Spinal cord (tissue), 10 donors: ENCODE results near the gene RHOJ. TPM values are rescaled to one million over a fixed set of nuclear protein-coding genes. Genes with fewer than 3 reads are reported as not detected.
"Not testable (repeated sequence)": the region's sequence is repeated elsewhere in the genome, so short reads cannot be mapped to it uniquely, and the experiment has no call there.

Experiments
- DNase-seq, 6 donors: peaks; one replicate each; pipeline versions ENCODE4 v3.0.0 to v3.0.0-alpha.2; 2013 to 2015; ENCODE audit warnings: low spot score in 6 of 6, low read depth in 4 of 6
- H3K27ac ChIP-seq: one replicate; pipeline ENCODE4 v1.5.1; 2013; ENCODE audit warnings: low read depth, low read length, control low read depth
- H3K27me3 ChIP-seq: one replicate; pipeline ENCODE4 v1.6.1; 2013; ENCODE audit warnings: low read length; ENCODE audit not compliant: control insufficient read depth, insufficient read depth
- H3K36me3 ChIP-seq: one replicate; pipeline ENCODE4 v1.6.1; 2013; ENCODE audit warnings: low read length; ENCODE audit not compliant: control insufficient read depth, insufficient read depth
- H3K4me1 ChIP-seq: one replicate; pipeline ENCODE4 v1.6.1; 2013; ENCODE audit warnings: low read length; ENCODE audit not compliant: control insufficient read depth, insufficient read depth
- H3K4me3 ChIP-seq: one replicate; pipeline ENCODE4 v1.5.1; 2013; ENCODE audit warnings: low read depth, low read length, control low read depth
- H3K9me3 ChIP-seq: one replicate; pipeline ENCODE4 v1.6.1; 2013; ENCODE audit warnings: low read length; ENCODE audit not compliant: control insufficient read depth, insufficient read depth
- WGBS: methylation state at CpG from one replicate; pipeline ENCODE4 v1.1.5; 2013; ENCODE audit warnings: missing lambda C conversion rate; ENCODE audit not compliant: insufficient coverage; 5-methylcytosine and 5-hydroxymethylcytosine counted together
- long read RNA-seq, 4 donors: transcript quantifications; one replicate each; lab custom pipeline, GENCODE V29; 2026
- polyA plus RNA-seq, 2 donors: library from polyadenylated mRNA; unstranded; fragments of 120-200 nt; gene quantifications; one replicate each; pipeline ENCODE4 v1.2.1, GENCODE V29; 2013; ENCODE audit not compliant: insufficient read length in 2 of 2
- total RNA-seq, 2 donors: library from RNA; depleted of rRNA in 1 of 2; stranded (reverse); fragments of 120-200 nt in 1 of 2; fragments of >200 nt in 1 of 2; gene quantifications; one replicate each; pipeline versions ENCODE4 v1.2.3 to v1.2.4, GENCODE V29; 2013 to 2014
- donor health status: healthy.

Gene RHOJ
- total RNA-seq (10 to 100 TPM; 11.9 to 18.6 TPM), polyA plus RNA-seq (10 to 100 TPM; 25.3 to 29.6 TPM)
- long read RNA-seq, donor 1, transcript RHOJ-201 (5 exons, 3,302 nt): major isoform, 18 of 18 reads
- long read RNA-seq, donor 1, partial matches to known transcripts: 0 of 18 reads
- long read RNA-seq, donor 1, other reads (novel, unspliced or antisense): 0 of 18 reads
- long read RNA-seq, donor 2, partial matches to known transcripts: 0 of 2 reads
- long read RNA-seq, donor 2, other reads (novel, unspliced or antisense): 0 of 2 reads
- long read RNA-seq, donor 3, transcript RHOJ-201 (5 exons, 3,302 nt): major isoform, 5 of 6 reads
- long read RNA-seq, donor 3, partial matches to known transcripts: 0 of 6 reads
- long read RNA-seq, donor 3, other reads (novel, unspliced or antisense): 0 of 6 reads
- long read RNA-seq, donor 4, transcript RHOJ-201 (5 exons, 3,302 nt): major isoform, 18 of 20 reads
- long read RNA-seq, donor 4, partial matches to known transcripts: 0 of 20 reads
- long read RNA-seq, donor 4, other reads (novel, unspliced or antisense): 0 of 20 reads

DNA sequence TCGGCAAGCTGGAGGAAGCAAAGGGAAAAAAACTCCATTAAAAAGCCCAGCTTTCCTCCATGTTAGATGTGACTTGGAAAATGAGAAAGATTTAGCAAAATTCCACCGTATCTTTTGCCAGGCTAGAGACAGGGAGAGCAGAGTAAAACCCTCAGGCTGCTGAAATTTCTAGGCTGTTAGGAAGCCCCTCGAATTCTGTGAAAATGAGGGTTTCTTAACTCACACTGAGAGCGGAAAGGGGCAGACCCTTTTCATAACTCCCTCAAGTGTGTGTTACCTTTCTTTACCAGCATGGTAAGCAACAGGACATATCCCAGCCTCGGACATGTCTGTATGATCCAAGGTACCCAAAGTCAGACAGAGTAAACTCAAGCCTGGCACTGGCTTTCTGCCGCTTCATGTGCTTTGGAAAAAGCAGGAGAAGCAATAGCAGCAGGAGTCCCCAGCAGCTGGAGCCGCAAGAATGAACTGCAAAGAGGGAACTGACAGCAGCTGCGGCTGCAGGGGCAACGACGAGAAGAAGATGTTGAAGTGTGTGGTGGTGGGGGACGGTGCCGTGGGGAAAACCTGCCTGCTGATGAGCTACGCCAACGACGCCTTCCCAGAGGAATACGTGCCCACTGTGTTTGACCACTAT lies at the start of gene RHOJ:
RHOJ (plus strand) TSS at position 37 of the 637 bp plus-strand sequence; CDS start at position 464, 427 bp downstream.
- Histone ChIP-seq H3K4me3 (peak within 1 kb of the TSS; percentile 69), H3K9me3 (no peaks in the 10 kb centered on the region), H3K36me3 (no peaks in the 10 kb centered on the region), H3K27ac (peak within 1 kb of the TSS; percentile 99), H3K4me1 (peaks cover 4% of the 10 kb centered on the region), H3K27me3 (no peaks in the 10 kb centered on the region)
- WGBS: under 1% methylated on average over 13 of the region's 16 CpGs
- DNase-seq: peak; percentile 29 to 88 (median 64)

DNA sequence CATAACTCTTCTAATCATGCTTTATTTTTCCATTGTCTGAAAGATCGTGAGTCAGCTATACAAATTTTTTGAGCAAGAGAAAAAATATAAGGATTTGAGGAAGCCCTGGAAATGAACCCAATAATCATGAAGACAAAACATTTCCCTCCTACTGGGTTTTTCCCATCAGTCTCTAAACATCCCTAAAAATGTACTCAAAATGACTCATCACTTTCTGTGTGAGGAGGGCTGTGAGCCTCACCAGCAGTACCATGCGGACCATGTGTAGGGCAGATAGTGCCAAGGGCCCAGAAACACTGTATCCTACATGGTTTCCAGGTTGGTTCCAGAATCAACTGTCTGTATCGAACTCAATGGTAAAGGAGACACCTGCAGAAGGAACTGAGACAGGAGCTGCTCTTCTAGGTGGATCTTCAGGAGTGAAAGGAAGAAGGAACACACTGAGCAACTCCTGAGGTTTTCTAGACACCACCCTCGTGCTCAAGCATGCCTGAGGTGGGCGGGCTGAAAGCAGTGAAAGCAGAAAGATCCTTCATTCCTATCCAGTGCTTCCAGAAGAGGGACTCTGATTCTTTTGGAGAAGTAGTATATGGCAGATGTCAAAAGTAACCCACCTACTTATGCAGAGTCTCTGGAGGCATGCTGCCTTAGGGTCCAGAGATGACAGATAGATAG lies 48.6 kb upstream of the RHOJ start:
- WGBS: 76% methylated on average over 3 of the region's 5 CpGs
- no peak for DNase-seq

DNA sequence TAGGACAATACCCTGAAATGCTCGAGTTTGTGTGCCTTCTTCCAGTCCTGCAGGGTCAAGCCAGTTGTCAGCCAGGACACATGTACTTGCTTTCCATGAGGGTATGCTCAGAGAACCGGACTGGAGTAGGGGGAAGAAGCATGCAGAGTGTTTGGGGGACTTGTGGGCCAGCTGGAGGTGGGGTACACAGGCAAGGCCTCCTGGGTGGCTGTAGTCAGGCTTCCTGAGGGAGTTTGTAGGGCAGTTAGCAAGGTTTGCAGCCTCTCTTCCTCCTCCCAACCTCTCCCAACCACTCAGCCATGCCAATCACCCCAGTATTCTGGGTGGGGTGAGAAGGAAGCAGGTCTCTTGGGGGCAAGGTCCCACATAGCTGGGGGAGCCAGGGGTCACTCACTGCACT lies 47.0 kb upstream of the RHOJ start:
- no peaks in the 10 kb centered on the region for H3K9me3 ChIP-seq
- no peaks in the 10 kb centered on the region for H3K27me3 ChIP-seq
- H3K4me1 ChIP-seq: no peaks in the 10 kb centered on the region
- WGBS: 83% methylated on average over 2 of the region's 2 CpGs
- no peak overlapping the region for H3K4me3 ChIP-seq
- no peak overlapping the region for H3K27ac ChIP-seq
- DNase-seq: no peak
- H3K36me3 ChIP-seq: no peaks in the 10 kb centered on the region

More for the DNA sequence above, 48.6 kb upstream of the RHOJ start:
- no peaks in the 10 kb centered on the region for H3K4me1 ChIP-seq
- H3K4me3 ChIP-seq: no peak overlapping the region
- no peaks in the 10 kb centered on the region for H3K27me3 ChIP-seq
- no peaks in the 10 kb centered on the region for H3K36me3 ChIP-seq
- H3K9me3 ChIP-seq: no peaks in the 10 kb centered on the region
- no peak overlapping the region for H3K27ac ChIP-seq

DNA sequence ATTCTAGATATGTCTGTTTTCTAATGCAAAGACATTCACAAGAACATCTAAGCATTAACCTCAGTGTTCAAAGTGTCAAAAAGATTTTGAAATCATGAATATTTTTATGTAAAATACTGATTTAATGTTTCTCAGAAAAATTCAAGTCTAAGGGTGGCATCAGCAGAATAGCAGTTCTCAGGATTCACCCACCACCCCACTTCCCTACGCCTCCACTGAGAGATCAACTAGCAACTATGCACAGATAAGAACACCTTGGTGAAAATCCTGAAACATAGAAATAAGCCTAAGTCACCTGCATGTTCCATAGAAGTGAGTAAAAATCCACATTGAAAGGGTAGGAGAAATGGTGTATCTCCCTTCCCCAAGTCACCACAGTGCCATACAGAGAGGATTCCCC lies 40.9 kb upstream of the RHOJ start:
- DNase-seq: no peak
- no peak overlapping the region for H3K27ac ChIP-seq
- H3K4me3 ChIP-seq: no peak overlapping the region
- no peaks in the 10 kb centered on the region for H3K27me3 ChIP-seq
- H3K36me3 ChIP-seq: no peaks in the 10 kb centered on the region
- no CpG with 5 or more reads among the region's 1 CpG for WGBS
- H3K4me1 ChIP-seq: no peaks in the 10 kb centered on the region
- H3K9me3 ChIP-seq: peaks cover 3% of the 10 kb centered on the region

DNA sequence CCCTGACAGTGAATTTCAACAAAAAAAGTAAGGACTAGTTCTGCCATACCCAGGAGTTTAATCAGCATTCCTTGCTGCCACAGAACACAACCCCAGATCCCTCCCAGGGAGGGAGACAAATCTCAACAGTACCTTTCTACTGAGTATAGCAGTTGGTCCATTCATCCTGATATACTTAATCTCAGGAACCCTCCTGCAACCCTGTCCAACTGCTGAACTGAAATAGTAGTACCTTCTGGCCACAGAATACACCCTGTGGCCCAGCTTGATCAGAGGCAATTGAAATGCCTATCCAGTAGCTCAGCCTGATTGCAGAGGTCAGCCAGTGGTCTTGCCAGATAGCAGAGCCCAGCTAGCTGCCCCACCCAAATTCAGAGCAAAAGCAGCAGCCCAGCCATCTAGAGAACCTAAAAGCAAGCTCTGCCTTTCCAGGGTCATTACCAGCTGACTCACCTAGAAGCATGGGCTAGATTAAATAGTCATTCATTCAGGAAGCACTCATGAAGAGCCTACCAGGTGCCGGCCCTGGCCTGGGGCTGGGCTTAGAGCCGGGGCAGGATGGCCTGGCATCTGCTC lies 40.0 kb upstream of the RHOJ start:
- no peaks in the 10 kb centered on the region for H3K36me3 ChIP-seq
- no peak overlapping the region for H3K4me3 ChIP-seq
- peaks cover 7% of the 10 kb centered on the region for H3K9me3 ChIP-seq
- 100% methylated on average over 1 of the region's 2 CpGs for WGBS
- no peak for DNase-seq
- no peaks in the 10 kb centered on the region for H3K27me3 ChIP-seq
- no peak overlapping the region for H3K27ac ChIP-seq
- no peaks in the 10 kb centered on the region for H3K4me1 ChIP-seq

DNA sequence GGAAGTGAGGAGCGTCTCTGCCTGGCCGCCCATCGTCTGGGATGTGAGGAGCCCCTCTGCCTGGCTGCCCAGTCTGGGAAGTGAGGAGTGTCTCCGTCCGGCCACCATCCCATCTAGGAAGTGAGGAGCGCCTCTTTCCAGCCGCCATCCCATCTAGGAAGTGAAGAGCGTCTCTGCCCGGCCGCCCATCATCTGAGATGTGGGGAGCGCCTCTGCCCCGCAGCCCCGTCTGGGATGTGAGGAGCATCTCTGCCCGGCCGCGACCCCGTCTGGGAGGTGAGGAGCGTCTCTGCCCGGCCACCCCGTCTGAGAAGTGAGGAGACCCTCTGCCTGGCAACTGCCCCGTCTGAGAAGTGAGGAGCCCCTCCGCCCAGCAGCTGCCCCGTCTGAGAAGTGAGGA lies 39.0 kb upstream of the RHOJ start:
- H3K9me3 ChIP-seq, H3K4me1 ChIP-seq, DNase-seq, H3K27ac ChIP-seq, H3K27me3 ChIP-seq, H3K36me3 ChIP-seq, H3K4me3 ChIP-seq: not testable (repeated sequence)
- 100% methylated on average over 7 of the region's 23 CpGs for WGBS

DNA sequence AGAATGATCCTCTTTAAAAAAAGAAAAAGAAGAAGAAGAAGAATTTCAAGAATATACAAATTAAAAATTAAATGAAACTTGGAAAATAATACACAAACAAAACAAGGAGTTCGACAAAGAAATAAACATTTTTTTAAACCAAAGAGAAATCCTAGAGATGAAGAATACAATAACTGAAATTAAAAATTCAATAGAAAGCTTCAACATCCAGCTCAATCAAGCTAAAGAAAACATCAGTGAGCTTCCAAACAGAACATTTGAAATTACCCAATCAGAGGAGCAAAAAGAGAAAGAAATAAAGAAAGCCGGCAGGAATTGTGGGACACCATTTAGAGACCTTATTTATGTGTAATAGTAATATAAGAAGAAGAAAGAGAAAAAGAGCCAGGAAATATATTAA lies 37.2 kb upstream of the RHOJ start:
- Histone ChIP-seq H3K36me3 (no peaks in the 10 kb centered on the region), H3K4me1 (no peaks in the 10 kb centered on the region), H3K27ac (no peak overlapping the region), H3K4me3 (no peak overlapping the region), H3K9me3 (peaks cover 7% of the 10 kb centered on the region), H3K27me3 (no peaks in the 10 kb centered on the region)
- DNase-seq: no peak
- WGBS: no CpG with 5 or more reads among the region's 2 CpGs

DNA sequence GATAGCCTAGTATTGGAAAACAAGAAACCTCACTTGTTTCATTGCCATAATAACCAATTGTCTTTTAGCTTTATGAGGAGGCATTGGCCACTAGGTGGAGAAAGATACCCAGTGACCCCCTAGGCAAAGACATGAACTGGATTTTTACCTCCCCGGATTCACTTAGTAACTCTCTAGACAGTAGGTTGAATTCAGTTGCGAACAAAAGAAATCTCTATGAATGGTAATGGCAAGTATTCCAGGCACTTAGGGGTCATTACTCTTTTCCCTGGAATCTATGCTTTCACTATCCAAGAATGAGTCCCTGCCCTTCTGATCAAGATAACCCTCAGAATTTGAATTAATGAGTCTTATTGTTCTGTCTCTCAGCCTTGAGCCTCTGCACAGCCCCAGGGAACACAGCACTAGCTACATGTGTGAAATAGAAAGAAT lies 29.5 kb upstream of the RHOJ start:
- peak; percentile 12 to 74 (median 24) for DNase-seq
- Histone ChIP-seq H3K27me3 (no peaks in the 10 kb centered on the region), H3K4me3 (no peak overlapping the region), H3K9me3 (no peaks in the 10 kb centered on the region), H3K27ac (peak overlapping the region; percentile 72), H3K4me1 (no peaks in the 10 kb centered on the region), H3K36me3 (no peaks in the 10 kb centered on the region)
- WGBS: no CpG with 5 or more reads among the region's 2 CpGs

DNA sequence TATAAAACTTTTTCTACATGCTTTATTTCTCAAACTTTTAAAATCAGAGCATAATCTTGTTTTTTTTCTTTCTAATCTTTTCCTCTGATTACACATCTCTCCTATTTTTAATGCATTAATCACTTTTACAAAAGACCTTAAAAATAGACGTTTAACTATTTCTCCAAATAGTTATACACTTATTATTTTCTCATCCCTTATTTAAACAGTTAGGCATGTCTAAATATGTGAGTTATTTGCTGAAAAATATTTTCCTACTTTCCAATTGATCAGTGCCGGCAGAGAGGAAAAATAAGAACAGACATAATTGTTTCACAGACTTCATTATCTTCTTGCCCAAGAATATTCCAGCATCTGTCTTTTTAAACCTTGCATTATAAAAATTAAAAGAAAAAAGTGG lies 28.7 kb upstream of the RHOJ start:
- DNase-seq: no peak
- no CpG with 5 or more reads among the region's 2 CpGs for WGBS

More for the DNA sequence above, 28.7 kb upstream of the RHOJ start:
- Histone ChIP-seq H3K36me3 (no peaks in the 10 kb centered on the region), H3K9me3 (no peaks in the 10 kb centered on the region), H3K4me1 (no peaks in the 10 kb centered on the region), H3K27ac (peak overlapping the region; percentile 72), H3K27me3 (no peaks in the 10 kb centered on the region), H3K4me3 (no peak overlapping the region)
